Loucy (cell line): ENCODE results near the gene SEMA6B.

Experiments
- H2AFZ ChIP-seq: fragments of 200-600 bp; sonication (generic); 2 replicates; pipeline ENCODE4 v1.6.0; 2016; ENCODE audit warnings: antibody characterized with exemption, mild to moderate bottlenecking, low read length, moderate library complexity
- H3F3A ChIP-seq: fragments of 200-600 bp; 2 replicates; pipeline ENCODE4 v1.6.0; 2016; ENCODE audit warnings: antibody characterized with exemption, low read depth, mild to moderate bottlenecking
- H3K27me3 ChIP-seq: fragments of 200-600 bp; sonication (generic); 2 replicates; pipeline ENCODE4 v1.6.1; 2014; ENCODE audit warnings: low read length, mild to moderate bottlenecking; ENCODE audit not compliant: insufficient read depth, poor library complexity, severe bottlenecking
- H3K36me3 ChIP-seq: fragments of 200-600 bp; sonication (generic); 2 replicates; pipeline ENCODE4 v1.6.1; 2016; ENCODE audit warnings: low read length; ENCODE audit not compliant: insufficient read depth
- H3K4me1 ChIP-seq: fragments of 200-600 bp; sonication (generic); 2 replicates; pipeline ENCODE4 v1.5.1; 2014; ENCODE audit warnings: low read length, mild to moderate bottlenecking; ENCODE audit not compliant: insufficient read depth, poor library complexity, severe bottlenecking
- H3K4me2 ChIP-seq: fragments of 200-600 bp; sonication (generic); 2 replicates; pipeline ENCODE4 v1.6.0; 2014; ENCODE audit warnings: antibody characterized with exemption, low read length, low read depth, mild to moderate bottlenecking; ENCODE audit not compliant: poor library complexity, severe bottlenecking
- H3K4me3 ChIP-seq: fragments of 200-600 bp; sonication (generic); 2 replicates; pipeline ENCODE4 v1.5.1; 2014; ENCODE audit warnings: low read length, mild to moderate bottlenecking, mixed read lengths; ENCODE audit not compliant: poor library complexity, severe bottlenecking
- H3K79me2 ChIP-seq: fragments of 200-600 bp; sonication (generic); 2 replicates; pipeline ENCODE4 v1.6.1; 2014; ENCODE audit warnings: low read length; ENCODE audit not compliant: insufficient read depth
- H3K9ac ChIP-seq: fragments of 200-600 bp; sonication (generic); 2 replicates; pipeline ENCODE4 v1.6.0; 2014; ENCODE audit warnings: mild to moderate bottlenecking, low read depth, low read length, moderate library complexity; ENCODE audit not compliant: poor library complexity, severe bottlenecking
- H3K9me2 ChIP-seq: fragments of 200-600 bp; sonication (generic); replicated peaks from 2 replicates; pipeline ENCODE4 v1.6.1; 2016; ENCODE audit warnings: low read depth, low read length, mixed read lengths
- H3K9me3 ChIP-seq: fragments of 200-600 bp; sonication (generic); 2 replicates; pipeline ENCODE4 v1.6.1; 2014; ENCODE audit warnings: mild to moderate bottlenecking, antibody characterized with exemption, low read length, low read depth; ENCODE audit not compliant: insufficient read depth
- H4K20me1 ChIP-seq: fragments of 200-600 bp; sonication (generic); 2 replicates; pipeline ENCODE4 v1.6.0; 2014; ENCODE audit warnings: antibody characterized with exemption, low read length, mild to moderate bottlenecking; ENCODE audit not compliant: insufficient read depth, poor library complexity, severe bottlenecking
- EZH2phosphoT487 ChIP-seq: fragments of 200-600 bp; IDR thresholded peaks from 2 replicates; pipeline ENCODE4 v1.6.1; 2018; ENCODE audit warnings: antibody characterized with exemption, mild to moderate bottlenecking, moderate library complexity, borderline replicate concordance
- TF ChIP-seq, protein P1 (sequence below): fragments of 200-600 bp; sonication (generic); conservative IDR thresholded peaks from 2 replicates; pipeline ENCODE4 v1.5.1; 2014; ENCODE audit warnings: mild to moderate bottlenecking, antibody characterized with exemption, low read length

Gene SEMA6B

DNA sequence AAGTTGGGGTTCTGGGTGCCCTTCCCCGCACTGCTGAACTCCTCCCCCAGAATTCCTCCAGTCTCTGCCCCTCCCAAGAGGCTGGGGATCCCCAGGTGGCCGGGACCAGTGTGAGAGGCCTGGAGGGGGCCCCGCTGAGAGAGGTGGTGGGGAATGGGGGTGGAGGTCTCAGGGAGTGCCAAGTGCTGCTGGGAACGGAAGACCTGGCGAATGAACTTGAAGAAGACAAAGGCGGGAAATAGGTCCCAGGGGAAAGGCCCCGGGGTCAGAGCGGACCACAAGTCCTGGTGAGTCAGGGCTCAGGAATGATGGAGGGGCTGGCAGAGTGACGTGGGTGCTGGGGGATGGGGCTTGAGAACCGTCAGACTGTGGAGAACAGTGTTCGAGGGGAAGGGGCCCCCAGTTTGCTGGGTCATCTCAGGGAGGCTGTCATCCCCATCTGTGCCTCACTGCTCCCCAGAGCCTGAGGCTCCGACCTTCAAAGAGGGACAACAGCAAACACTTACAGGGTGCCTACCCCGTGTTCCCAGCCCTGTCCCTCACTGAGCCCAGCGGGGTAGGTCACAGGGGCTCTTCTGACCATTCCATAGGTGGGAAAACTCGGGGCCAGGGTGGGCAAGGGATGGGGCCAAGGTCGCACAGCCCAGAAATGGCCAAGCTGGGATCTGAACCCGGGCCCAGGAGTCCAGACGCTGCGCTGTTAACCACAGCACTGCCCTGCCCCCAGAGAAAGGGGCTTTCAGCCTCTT is 16.0 kb upstream of the SEMA6B start:
- H3K4me3 ChIP-seq = no peak overlapping the region

DNA sequence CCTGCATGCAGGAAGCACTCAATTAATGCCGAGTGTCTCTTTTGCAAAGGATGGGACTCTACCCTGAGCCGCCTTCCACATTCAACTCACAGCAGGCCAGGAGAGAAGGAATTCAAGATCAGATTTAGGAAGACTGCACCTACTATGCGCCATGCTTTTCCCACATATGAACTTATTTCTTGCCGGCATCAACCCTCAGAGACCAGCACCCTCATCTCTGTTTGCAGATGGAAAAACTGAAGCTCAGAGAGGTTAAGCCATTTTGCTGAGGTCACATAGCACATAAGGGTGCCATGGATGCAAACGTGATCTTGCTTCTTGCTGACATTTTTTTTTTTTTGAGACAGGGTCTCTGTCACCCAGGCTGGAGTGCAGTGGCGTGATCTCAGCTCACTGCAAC is 14.2 kb upstream of the SEMA6B start:
- Histone ChIP-seq H3K4me3 (no peak overlapping the region), H2AFZ (no peak overlapping the region), H3K9me3 (no peaks in the 10 kb centered on the region), H3K27me3 (no peaks in the 10 kb centered on the region), H3F3A (no peaks in the 10 kb centered on the region), H3K4me2 (no peak overlapping the region), H4K20me1 (no peaks in the 10 kb centered on the region), H3K4me1 (peaks cover 4% of the 10 kb centered on the region), H3K79me2 (no peaks in the 10 kb centered on the region), H3K9ac (no peak overlapping the region), H3K36me3 (no peaks in the 10 kb centered on the region), H3K9me2 (no peaks in the 10 kb centered on the region)
- no peak for TF ChIP-seq EZH2phosphoT487
- TF ChIP-seq, protein P1, sequence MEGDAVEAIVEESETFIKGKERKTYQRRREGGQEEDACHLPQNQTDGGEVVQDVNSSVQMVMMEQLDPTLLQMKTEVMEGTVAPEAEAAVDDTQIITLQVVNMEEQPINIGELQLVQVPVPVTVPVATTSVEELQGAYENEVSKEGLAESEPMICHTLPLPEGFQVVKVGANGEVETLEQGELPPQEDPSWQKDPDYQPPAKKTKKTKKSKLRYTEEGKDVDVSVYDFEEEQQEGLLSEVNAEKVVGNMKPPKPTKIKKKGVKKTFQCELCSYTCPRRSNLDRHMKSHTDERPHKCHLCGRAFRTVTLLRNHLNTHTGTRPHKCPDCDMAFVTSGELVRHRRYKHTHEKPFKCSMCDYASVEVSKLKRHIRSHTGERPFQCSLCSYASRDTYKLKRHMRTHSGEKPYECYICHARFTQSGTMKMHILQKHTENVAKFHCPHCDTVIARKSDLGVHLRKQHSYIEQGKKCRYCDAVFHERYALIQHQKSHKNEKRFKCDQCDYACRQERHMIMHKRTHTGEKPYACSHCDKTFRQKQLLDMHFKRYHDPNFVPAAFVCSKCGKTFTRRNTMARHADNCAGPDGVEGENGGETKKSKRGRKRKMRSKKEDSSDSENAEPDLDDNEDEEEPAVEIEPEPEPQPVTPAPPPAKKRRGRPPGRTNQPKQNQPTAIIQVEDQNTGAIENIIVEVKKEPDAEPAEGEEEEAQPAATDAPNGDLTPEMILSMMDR = no peak

More for the DNA sequence above, 16.0 kb upstream of the SEMA6B start:
- H3F3A ChIP-seq = no peaks in the 10 kb centered on the region
- no peaks in the 10 kb centered on the region for H3K9me3 ChIP-seq
- H3K4me1 ChIP-seq = peaks cover 4% of the 10 kb centered on the region
- no peaks in the 10 kb centered on the region for H3K27me3 ChIP-seq
- no peak overlapping the region for H3K4me2 ChIP-seq
- H3K9ac ChIP-seq = no peak overlapping the region
- H3K79me2 ChIP-seq = no peaks in the 10 kb centered on the region
- no peaks in the 10 kb centered on the region for H4K20me1 ChIP-seq
- H3K9me2 ChIP-seq = no peaks in the 10 kb centered on the region
- no peak for TF ChIP-seq EZH2phosphoT487
- TF ChIP-seq, protein P1 = no peak
- peak overlapping the region; percentile 48; the same call in 1 of the 2 replicates for H2AFZ ChIP-seq
- H3K36me3 ChIP-seq = no peaks in the 10 kb centered on the region

DNA sequence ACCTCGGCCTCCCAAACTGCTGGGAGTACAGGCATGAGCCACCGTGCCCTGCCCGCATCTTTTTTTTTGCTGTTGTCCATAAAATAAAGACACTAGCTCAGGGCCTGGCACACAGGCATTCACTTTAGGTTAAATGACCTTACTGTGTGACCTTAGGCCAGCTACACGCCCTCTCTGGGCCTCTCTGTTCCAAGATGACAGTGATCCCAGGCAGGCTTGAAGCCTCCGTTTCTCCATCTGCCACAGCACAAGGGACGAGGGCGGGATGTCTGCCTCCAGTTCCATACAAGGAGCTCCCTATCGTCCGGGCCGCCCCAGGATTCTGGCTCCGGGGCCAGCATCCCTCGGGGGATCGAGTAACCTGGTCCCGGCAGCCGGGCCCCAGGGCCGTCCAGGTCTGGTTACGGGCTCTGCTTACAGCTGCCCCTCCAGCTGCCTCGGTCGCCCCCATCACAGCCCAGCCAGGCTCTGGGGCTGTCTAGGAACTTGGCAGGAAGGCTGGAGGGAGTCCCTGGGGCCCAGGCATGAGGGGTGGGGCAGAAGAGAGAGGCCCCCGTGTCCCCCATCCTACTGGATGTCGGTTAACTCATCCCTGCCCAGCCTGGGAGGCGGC is 11.9 kb upstream of the SEMA6B start:
- H3K4me1 ChIP-seq = peaks cover 4% of the 10 kb centered on the region
- no peak overlapping the region for H3K4me2 ChIP-seq
- H3K27me3 ChIP-seq = no peaks in the 10 kb centered on the region
- H3K9me2 ChIP-seq = no peaks in the 10 kb centered on the region
- no peaks in the 10 kb centered on the region for H3K36me3 ChIP-seq
- no peak overlapping the region for H2AFZ ChIP-seq
- H4K20me1 ChIP-seq = no peaks in the 10 kb centered on the region
- no peak overlapping the region for H3K4me3 ChIP-seq
- no peaks in the 10 kb centered on the region for H3K79me2 ChIP-seq
- no peaks in the 10 kb centered on the region for H3F3A ChIP-seq
- H3K9me3 ChIP-seq = no peaks in the 10 kb centered on the region
- TF ChIP-seq EZH2phosphoT487 = no peak
- TF ChIP-seq, protein P1 = no peak
- no peak overlapping the region for H3K9ac ChIP-seq
